ENCODE measurements around the gene HECTD4.

HECTD4 gene

DNA sequence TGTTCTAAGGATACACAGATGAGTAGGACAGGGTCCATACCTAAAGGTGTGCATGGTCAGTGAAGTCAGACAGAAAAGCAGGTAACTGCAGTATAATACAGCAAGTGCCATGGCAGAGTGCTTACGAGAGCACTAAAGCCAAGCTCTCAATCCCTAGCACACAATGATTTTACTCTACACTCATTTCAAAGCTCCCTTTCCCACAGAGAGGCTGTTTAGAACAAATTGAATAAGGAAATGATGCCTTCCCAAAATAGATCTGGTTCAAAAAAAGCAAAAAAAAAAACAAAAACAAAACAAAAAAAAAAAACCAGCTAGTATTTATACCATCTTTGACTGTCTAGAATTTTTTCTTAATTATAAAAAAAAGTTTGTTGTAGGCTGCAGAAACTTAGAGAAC lies 74.1 kb downstream of the HECTD4 start:
- no peak overlapping the region for H3K4me3 ChIP-seq (ENCODE audit: low read depth, low read length)
- TF ChIP-seq, protein P1, sequence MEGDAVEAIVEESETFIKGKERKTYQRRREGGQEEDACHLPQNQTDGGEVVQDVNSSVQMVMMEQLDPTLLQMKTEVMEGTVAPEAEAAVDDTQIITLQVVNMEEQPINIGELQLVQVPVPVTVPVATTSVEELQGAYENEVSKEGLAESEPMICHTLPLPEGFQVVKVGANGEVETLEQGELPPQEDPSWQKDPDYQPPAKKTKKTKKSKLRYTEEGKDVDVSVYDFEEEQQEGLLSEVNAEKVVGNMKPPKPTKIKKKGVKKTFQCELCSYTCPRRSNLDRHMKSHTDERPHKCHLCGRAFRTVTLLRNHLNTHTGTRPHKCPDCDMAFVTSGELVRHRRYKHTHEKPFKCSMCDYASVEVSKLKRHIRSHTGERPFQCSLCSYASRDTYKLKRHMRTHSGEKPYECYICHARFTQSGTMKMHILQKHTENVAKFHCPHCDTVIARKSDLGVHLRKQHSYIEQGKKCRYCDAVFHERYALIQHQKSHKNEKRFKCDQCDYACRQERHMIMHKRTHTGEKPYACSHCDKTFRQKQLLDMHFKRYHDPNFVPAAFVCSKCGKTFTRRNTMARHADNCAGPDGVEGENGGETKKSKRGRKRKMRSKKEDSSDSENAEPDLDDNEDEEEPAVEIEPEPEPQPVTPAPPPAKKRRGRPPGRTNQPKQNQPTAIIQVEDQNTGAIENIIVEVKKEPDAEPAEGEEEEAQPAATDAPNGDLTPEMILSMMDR (IDR thresholded peaks at IDR 0.05; ENCODE audit: borderline replicate concordance, insufficient read depth, low read depth, low read length): no peak

DNA sequence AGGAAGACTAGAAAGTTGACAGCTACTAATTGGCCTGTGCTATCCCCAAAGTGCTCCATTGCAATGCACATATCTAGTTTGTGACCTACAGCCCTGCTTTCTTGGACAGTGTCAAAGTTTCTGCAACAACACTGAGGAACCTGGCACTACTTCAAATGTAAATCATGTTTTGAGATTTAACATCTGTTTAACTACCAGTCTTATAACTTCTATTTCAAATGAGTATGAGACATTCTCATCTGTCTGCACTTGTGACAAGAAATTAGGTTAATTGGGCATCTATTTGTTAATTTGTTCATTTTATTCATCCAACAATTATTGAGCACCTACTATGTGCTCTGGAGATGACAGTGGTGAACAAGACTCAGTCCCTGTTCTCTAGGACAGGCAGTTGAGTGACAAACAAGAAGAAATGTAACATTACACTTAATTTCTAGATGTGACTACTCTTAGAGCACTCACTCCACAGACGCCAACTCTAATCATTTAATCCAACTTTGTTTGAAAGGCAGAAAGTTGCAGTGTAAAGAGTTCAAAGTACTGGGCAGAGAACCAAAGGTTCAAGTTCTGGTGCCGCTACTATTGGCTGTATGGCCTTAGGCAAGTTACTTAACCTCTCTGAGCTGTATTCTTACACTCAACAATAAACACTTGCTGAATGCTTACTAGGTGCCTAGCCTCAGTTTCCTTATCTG lies 74.8 kb downstream of the HECTD4 start:
- H3K4me3 ChIP-seq (ENCODE audit: low read depth, low read length): no peak overlapping the region
- TF ChIP-seq, protein P1 (IDR thresholded peaks at IDR 0.05; ENCODE audit: borderline replicate concordance, insufficient read depth, low read depth, low read length): no peak

DNA sequence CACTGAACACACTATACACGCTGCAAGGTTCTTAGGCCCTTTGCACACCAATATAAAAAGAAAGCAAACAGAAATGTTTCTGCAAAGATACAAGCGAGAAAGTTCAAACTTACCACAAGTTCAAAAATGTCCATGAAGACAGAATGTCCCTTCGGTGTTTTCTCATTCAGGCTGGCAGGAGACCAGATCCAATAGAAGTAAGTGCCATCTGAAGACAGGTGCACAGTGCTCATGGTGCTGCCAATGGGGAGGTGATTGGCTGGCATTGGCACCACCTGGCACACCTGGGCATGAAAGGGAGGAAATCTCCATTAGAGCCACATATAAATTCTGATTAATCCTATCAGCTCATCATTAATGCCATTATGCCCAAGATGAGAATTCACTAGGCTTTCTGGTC lies 76.3 kb downstream of the HECTD4 start:
- TF ChIP-seq, protein P1 (IDR thresholded peaks at IDR 0.05; ENCODE audit: borderline replicate concordance, insufficient read depth, low read depth, low read length): no peak
- H3K4me3 ChIP-seq (ENCODE audit: low read depth, low read length): no peak overlapping the region

DNA sequence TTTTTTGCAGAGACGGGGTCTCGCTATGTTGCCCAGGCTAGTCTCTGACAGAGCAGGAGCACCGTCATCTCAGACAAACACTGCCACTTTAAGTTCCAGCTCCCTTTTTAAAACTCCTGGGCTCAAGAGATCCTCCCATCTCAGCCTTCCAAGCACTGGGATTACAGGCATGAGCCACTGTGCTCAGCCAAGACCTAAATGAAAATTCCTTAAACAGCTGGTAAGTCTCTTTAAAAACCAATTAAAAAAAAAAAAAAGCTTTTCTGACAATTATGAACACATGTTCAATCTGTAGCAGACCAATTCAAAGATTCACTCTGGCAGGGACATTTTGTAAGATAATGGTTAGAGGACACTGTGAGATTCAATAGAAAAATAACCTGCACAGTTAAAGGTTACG lies 77.8 kb downstream of the HECTD4 start:
- TF ChIP-seq, protein P1 (IDR thresholded peaks at IDR 0.05; ENCODE audit: borderline replicate concordance, insufficient read depth, low read depth, low read length): no peak
- no peak overlapping the region for H3K4me3 ChIP-seq (ENCODE audit: low read depth, low read length)

DNA sequence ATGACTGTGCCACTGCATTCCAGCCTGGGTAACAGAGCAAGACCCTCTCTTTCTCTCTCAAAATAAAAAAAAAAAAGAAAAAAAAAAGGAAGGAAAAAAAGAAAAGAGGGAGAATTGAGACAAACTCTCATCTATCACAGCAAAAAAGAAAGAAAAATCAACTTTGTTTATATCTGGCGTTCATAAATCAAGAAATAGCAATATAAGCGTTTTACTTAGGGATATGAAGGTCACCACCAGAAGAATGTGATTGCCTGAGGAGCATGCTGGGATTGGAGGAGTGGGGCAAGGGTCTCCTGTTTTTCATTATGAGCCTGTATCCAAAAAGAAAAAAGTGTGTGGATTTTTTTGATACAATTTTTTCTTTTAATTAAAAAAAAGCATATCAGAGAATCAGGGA lies 78.4 kb downstream of the HECTD4 start:
- no peak overlapping the region for H3K4me3 ChIP-seq (ENCODE audit: low read depth, low read length)
- TF ChIP-seq, protein P1 (IDR thresholded peaks at IDR 0.05; ENCODE audit: borderline replicate concordance, insufficient read depth, low read depth, low read length): no peak

DNA sequence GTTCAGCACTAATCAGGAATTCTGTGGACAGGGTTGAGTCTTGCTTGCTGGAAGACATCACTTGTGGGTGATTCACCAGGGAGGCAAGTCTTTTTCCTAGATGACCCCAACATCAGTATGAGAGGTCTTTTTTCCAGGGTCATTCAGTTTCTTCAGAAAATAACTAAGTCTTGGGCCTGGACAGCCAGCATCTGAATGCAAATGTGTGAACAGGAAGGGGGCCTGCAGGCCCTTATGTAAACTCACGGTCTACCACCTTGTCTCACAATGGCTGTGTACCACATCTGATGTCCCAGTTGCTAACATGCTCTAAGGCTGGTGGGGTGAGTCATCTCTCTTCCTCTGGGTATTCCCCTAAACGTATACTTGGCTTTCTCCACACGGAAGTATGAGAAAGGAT lies 79.2 kb downstream of the HECTD4 start:
- no peak overlapping the region for H3K4me3 ChIP-seq (ENCODE audit: low read depth, low read length)
- TF ChIP-seq, protein P1 (IDR thresholded peaks at IDR 0.05; ENCODE audit: borderline replicate concordance, insufficient read depth, low read depth, low read length): no peak

DNA sequence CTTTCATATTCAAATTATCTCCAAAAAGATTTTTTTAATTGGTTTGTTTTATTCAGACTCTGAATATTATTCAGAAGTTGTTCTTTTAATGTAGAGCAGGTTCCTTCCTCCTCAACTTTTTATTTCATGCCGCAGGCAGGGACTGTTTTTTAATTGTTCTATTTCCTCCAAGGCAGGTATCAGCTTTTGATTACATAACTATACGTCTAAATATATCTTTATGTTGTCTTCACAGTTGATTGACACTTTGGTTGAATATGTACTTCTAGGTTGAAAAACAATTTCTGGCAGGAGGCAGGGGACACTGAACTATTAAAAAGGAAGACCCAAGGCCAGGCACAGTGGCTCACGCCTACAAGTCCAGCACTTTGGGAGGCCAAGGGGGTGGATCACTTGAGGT lies 82.5 kb downstream of the HECTD4 start:
- no peak overlapping the region for H3K4me3 ChIP-seq (ENCODE audit: low read depth, low read length)
- TF ChIP-seq, protein P1 (IDR thresholded peaks at IDR 0.05; ENCODE audit: borderline replicate concordance, insufficient read depth, low read depth, low read length): no peak
